ENCODE results near the gene WIPI1.

- TF ChIP-seq CTCF (conservative IDR thresholded peaks at IDR 0.05; ENCODE audit: low read length) (no peak), EZH2phosphoT487 (IDR thresholded peaks at IDR 0.05; ENCODE audit: borderline replicate concordance, low read depth, low read length) (no peak)
These were observed 72.8 kb downstream of the WIPI1 start for GRCh38 chr17:68384471-68384870.

All from OCI-LY7 (cell line).